SU-DHL-6 (cell line): Measurements from ENCODE around the gene ACAT2.

ENCODE experiments used
- H2AFZ ChIP-seq: fragments of 200-600 bp; sonication (generic); 2 replicates; pipeline ENCODE4 v1.6.1; 2014; ENCODE audit warnings: low read depth, mild to moderate bottlenecking, moderate library complexity, mixed read lengths, antibody characterized with exemption, low read length; ENCODE audit not compliant: severe bottlenecking
- H3F3A ChIP-seq: fragments of 200-600 bp; shearing (Covaris generic); 2 replicates; pipeline ENCODE4 v1.6.0; 2016; ENCODE audit warnings: antibody characterized with exemption, mild to moderate bottlenecking; ENCODE audit not compliant: insufficient read depth
- H3K27ac ChIP-seq: fragments of 200-600 bp; sonication (generic); 2 replicates; pipeline ENCODE4 v1.5.1; 2016; ENCODE audit warnings: low read depth, mild to moderate bottlenecking, low read length, moderate library complexity, mixed read lengths
- H3K27me3 ChIP-seq: fragments of 200-600 bp; sonication (generic), shearing (Covaris generic); 2 replicates; pipeline ENCODE4 v1.6.0; 2014; ENCODE audit warnings: mild to moderate bottlenecking, low read length
- H3K36me3 ChIP-seq: fragments of 200-600 bp; sonication (generic); 2 replicates; pipeline ENCODE4 v1.6.1; 2014; ENCODE audit warnings: mild to moderate bottlenecking, low read length, mixed read lengths
- H3K4me2 ChIP-seq: fragments of 300-600, 200-600 bp; shearing (Covaris generic), sonication (generic); 2 replicates; pipeline ENCODE4 v1.6.0; 2014; ENCODE audit warnings: low read length, low read depth, mild to moderate bottlenecking; ENCODE audit not compliant: poor library complexity, severe bottlenecking
- H3K4me3 ChIP-seq: fragments of 200-600 bp; sonication (generic); 2 replicates; pipeline ENCODE4 v1.5.1; 2014; ENCODE audit warnings: antibody characterized with exemption, low read length, mild to moderate bottlenecking, mixed read lengths; ENCODE audit not compliant: insufficient read depth, poor library complexity, severe bottlenecking
- H3K79me2 ChIP-seq: fragments of 200-600 bp; sonication (generic); 2 replicates; pipeline ENCODE4 v1.6.1; 2014; ENCODE audit warnings: mild to moderate bottlenecking, low read length, moderate library complexity; ENCODE audit not compliant: insufficient read depth
- H3K9ac ChIP-seq: fragments of 200-600 bp; sonication (generic); 2 replicates; pipeline ENCODE4 v1.7.0; 2014; ENCODE audit warnings: mild to moderate bottlenecking, low read length
- H3K9me2 ChIP-seq: fragments of 200-600 bp; sonication (generic); replicated peaks from 2 replicates; pipeline ENCODE4 v1.6.1; 2014; ENCODE audit warnings: low read length; ENCODE audit not compliant: insufficient read depth
- H3K9me3 ChIP-seq: fragments of 200-600 bp; sonication (generic); 2 replicates; pipeline ENCODE4 v1.6.1; 2014; ENCODE audit warnings: low read length, mixed read lengths; ENCODE audit not compliant: insufficient read depth
- H4K20me1 ChIP-seq: fragments of 200-600 bp; sonication (generic); 2 replicates; pipeline ENCODE4 v1.6.1; 2014; ENCODE audit warnings: low read depth, mild to moderate bottlenecking, antibody characterized with exemption, low read length, moderate library complexity, mixed read lengths
- CTCF ChIP-seq: fragments of 200-600 bp; sonication (generic); IDR thresholded peaks from one replicate; pipeline ENCODE4 v1.5.1; 2017; ENCODE audit warnings: antibody characterized with exemption, mild to moderate bottlenecking, low read length, moderate library complexity; ENCODE audit not compliant: insufficient read depth, poor library complexity, severe bottlenecking
- EZH2phosphoT487 ChIP-seq: fragments of 200-600 bp; sonication (generic), shearing (Covaris generic); conservative IDR thresholded peaks from 2 replicates; pipeline ENCODE4 v1.6.1; 2018; ENCODE audit warnings: mild to moderate bottlenecking, antibody characterized with exemption, low read length, moderate library complexity, mixed read lengths

The ACAT2 gene

GRCh38 chr6:159715166-159715565 is 46.7 kb upstream of the ACAT2 start:
- H2AFZ ChIP-seq, result no peak overlapping the region
- no peaks in the 10 kb centered on the region; the same call in 1 of the 2 replicates for H3F3A ChIP-seq
- no peak overlapping the region for H3K4me2 ChIP-seq
- H4K20me1 ChIP-seq, result no peaks in the 10 kb centered on the region
- H3K36me3 ChIP-seq, result no peaks in the 10 kb centered on the region; the same call in 1 of the 2 replicates
- no peak overlapping the region for H3K4me3 ChIP-seq
- H3K79me2 ChIP-seq, result peaks cover 7% of the 10 kb centered on the region; the same call in 1 of the 2 replicates
- no peaks in the 10 kb centered on the region for H3K9me3 ChIP-seq
- TF ChIP-seq EZH2phosphoT487, result no peak
- no peak for TF ChIP-seq CTCF
- no peak overlapping the region for H3K27ac ChIP-seq
- H3K27me3 ChIP-seq, result no peaks in the 10 kb centered on the region
- no peaks in the 10 kb centered on the region for H3K9me2 ChIP-seq
- H3K9ac ChIP-seq, result no peak overlapping the region

DNA sequence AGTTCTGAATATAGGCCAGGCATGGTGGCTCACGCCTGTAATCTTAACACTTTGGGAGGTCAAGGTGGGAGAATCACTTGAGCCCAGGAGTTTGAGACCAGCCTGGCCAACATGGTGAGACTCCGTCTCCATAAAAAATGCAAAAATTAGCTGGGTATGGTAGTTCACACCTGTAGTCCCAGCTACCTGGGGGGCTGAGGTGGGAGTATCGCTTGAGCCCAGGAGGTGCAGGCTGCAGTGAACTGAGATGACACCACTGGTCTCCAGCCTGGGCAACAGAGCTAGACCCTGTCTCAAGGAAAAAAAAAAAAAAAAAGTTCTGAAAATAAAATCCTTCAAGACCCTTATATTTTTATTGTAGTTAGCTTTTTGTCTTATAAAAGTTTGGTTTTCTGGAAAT is 46.2 kb upstream of the ACAT2 start:
- Histone ChIP-seq H3K9ac (no peak overlapping the region), H4K20me1 (no peaks in the 10 kb centered on the region), H3K79me2 (peaks cover 11% of the 10 kb centered on the region), H3K27me3 (no peaks in the 10 kb centered on the region), H3F3A (no peaks in the 10 kb centered on the region; the same call in 1 of the 2 replicates), H3K36me3 (no peaks in the 10 kb centered on the region; the same call in 1 of the 2 replicates), H3K4me3 (no peak overlapping the region), H3K9me3 (no peaks in the 10 kb centered on the region), H3K27ac (no peak overlapping the region), H3K4me2 (no peak overlapping the region), H2AFZ (no peak overlapping the region), H3K9me2 (no peaks in the 10 kb centered on the region)
- TF ChIP-seq CTCF (no peak), EZH2phosphoT487 (no peak)

DNA sequence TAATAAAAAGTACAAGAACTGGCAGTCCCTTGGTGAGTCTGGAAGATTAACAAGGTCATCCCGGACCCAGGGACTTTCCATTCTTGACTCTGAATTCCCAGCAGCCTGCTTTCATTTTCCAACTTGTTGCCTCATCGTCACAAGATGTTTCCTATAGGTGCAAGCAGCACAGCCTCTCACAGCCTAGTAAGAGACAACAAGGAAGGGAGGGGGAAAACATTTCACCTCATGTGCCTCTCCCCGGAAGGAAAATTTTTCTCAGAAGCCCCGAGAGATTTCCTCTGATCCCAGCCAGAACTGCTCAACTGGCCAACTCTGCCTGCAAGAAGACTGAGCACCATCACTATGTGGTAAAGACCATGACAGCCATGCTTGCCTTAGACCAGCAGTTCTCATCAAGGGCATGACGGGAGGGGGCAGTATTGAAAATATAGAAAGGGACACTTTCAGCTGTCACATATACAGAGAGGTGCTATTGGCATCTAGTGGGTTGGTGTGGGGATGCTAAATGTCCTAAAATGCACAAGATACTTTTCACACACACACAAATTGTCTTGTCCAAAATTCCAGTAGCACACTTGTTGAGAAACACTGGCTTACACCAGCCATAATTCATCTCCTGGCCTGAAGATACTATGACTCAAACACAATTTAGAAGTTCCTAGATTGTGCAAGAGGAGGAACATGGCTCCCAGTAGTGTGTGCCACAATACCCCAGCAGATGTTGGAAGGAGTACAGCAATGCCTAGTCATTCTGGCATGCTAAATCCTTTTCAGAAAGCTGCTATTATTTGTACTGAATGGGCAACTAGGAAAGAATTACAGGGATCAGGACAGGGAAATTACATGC is 45.4 kb upstream of the ACAT2 start:
- Histone ChIP-seq H3K27ac (no peak overlapping the region), H2AFZ (no peak overlapping the region), H4K20me1 (no peaks in the 10 kb centered on the region), H3K4me3 (no peak overlapping the region), H3K27me3 (no peaks in the 10 kb centered on the region), H3F3A (no peaks in the 10 kb centered on the region; the same call in 1 of the 2 replicates), H3K9me3 (no peaks in the 10 kb centered on the region), H3K36me3 (no peaks in the 10 kb centered on the region; the same call in 1 of the 2 replicates), H3K79me2 (peaks cover 11% of the 10 kb centered on the region), H3K9ac (no peak overlapping the region), H3K4me2 (no peak overlapping the region), H3K9me2 (no peaks in the 10 kb centered on the region)
- no peak for TF ChIP-seq CTCF
- no peak for TF ChIP-seq EZH2phosphoT487
